HFF-Myc (cell line): ENCODE results near the gene OMP.

Experiments used
- DNase-seq: peaks from one replicate; pipeline ENCODE4 v3.0.0-alpha.2; 2011; ENCODE audit warnings: low read depth; ENCODE audit errors: extremely low read depth
- H3K4me3 ChIP-seq: replicated peaks from 2 replicates; pipeline ENCODE4 v1.5.1; 2011; ENCODE audit warnings: low read depth, mild to moderate bottlenecking, control low read depth, low read length
- CTCF ChIP-seq: IDR thresholded peaks from 2 replicates; pipeline ENCODE4 v1.5.1; 2012; ENCODE audit warnings: mild to moderate bottlenecking, low read depth, low read length, control low read depth; ENCODE audit errors: missing control alignments

OMP gene

GRCh38 chr11:77064648-77065217 lies 37.9 kb upstream of the OMP start:
- TF ChIP-seq CTCF = no peak
- DNase-seq = no peak
- no peak overlapping the region for H3K4me3 ChIP-seq

- no peak for TF ChIP-seq CTCF
- H3K4me3 ChIP-seq = peak overlapping the region; percentile 50
- no peak for DNase-seq
Observed at GRCh38 chr11:77065878-77066228, 36.8 kb upstream of the OMP start.

- peak; percentile 29 for TF ChIP-seq CTCF
- DNase-seq = peak; percentile 58
- H3K4me3 ChIP-seq = peak within 1 kb of the TSS; percentile 50
Observed at GRCh38 chr11:77066229-77067042, 36.2 kb upstream of the OMP start, which contains the start of gene CAPN5. Gene CAPN5, plus strand, starts transcription at chr11:77066971. Its CDS starts 17,916 bp downstream, at chr11:77084887.

GRCh38 chr11:77067861-77068443 lies 34.7 kb upstream of the OMP start:
- peak overlapping the region; percentile 50 for H3K4me3 ChIP-seq
- no peak for DNase-seq

GRCh38 chr11:77068457-77069335 lies 33.9 kb upstream of the OMP start:
- DNase-seq = no peak
- H3K4me3 ChIP-seq = no peak overlapping the region
- no peak for TF ChIP-seq CTCF

More at GRCh38 chr11:77067861-77068443, 34.7 kb upstream of the OMP start:
- no peak for TF ChIP-seq CTCF

GRCh38 chr11:77069336-77069968 lies 33.2 kb upstream of the OMP start:
- no peak overlapping the region for H3K4me3 ChIP-seq
- TF ChIP-seq CTCF = no peak
- no peak for DNase-seq
